ENCODE measurements around the gene RBBP7.

RBBP7 gene

DNA sequence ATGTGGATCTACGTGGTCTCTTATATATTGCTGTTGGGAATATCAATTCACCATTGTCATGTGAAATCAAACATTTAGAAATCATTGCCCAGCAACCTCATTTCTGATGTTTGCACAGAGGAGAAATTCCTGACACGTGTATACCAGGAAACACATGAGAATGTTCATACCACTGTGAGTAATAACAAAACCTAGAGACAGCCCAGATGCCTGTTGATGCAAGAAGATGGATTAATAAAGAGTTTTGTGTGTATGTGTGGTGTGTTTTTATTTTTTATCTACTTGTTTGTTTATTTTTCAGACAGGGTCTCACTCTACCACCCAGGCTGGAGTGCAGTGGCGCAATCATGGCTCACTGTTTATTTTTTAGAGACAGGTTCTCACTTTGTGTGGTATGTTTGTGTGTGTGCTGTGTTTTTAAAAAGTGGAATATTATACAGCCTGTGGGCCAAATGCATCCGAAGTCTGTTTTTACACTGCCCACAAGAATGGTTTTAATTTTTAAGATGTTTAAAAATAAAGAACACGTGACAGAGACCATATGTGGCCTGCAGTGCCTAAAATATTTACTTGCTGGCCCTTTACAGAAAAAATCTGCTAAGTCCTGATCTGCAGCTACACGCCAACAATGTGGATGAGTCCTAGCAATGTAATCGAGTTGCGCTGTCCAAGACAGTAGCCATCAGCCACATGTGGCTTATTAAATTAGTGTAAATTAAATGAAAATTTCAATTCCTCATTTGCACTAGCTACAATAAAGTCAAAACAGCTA, 44.7 kb downstream of the RBBP7 start:
- no peak for DNase-seq

DNA sequence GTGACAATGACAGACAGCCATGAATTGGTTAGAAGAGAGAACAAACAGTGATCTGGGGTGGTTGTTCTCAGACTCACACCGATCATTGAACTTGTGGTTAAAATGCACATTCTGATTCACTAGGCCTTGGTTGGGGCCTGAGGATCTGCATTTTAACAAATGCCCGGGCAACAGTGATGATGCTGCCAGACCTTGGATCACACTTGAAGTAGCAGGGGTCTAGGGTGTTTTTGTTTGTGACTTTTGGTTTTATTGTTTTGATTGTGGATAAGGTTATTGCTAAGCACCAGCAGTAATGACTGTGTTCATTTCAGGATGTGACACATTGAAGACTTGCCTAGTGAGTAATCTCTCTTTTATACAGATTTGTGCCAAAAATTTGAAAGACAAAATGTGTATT, 47.4 kb downstream of the RBBP7 start:
- no peak for DNase-seq

DNA sequence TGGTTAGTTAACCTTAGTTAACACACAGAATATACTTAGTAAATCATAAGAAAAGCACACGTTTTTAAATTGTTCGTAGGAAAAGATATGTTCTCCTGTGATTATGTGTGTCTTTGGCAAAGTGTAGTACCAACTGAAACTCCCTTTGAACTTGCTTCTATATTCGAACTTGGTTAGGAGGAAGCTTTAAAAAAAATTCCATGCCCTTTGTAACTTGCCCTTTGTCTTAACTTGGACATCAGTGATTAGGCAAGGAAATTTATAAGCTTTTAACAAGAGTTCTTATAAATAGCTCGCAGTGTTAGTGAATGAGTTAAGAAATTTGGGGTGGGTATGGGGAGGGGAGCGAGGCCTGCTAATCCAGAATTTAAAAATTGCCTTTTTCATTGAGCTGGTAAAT, 50.5 kb downstream of the RBBP7 start:
- DNase-seq: no peak

DNA sequence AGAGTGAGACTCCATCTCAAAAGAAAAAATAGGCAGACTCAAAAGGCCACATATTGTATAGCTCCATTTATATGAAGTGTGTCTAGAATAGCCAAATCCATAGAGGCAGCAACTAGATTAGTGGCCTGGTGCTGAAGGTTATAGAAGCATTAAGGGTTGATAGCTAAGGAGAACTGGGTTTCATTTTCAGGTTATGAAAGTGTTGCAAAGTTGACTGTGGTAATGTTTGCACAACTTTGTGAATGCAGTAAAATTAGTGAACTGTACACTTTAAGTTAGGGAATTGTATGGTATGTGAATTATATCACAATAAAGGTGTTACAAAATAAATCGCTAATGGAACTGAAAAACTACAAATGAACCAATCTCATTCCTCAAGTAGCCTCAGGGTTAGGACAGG, 55.6 kb downstream of the RBBP7 start:
- no peak for DNase-seq

DNA sequence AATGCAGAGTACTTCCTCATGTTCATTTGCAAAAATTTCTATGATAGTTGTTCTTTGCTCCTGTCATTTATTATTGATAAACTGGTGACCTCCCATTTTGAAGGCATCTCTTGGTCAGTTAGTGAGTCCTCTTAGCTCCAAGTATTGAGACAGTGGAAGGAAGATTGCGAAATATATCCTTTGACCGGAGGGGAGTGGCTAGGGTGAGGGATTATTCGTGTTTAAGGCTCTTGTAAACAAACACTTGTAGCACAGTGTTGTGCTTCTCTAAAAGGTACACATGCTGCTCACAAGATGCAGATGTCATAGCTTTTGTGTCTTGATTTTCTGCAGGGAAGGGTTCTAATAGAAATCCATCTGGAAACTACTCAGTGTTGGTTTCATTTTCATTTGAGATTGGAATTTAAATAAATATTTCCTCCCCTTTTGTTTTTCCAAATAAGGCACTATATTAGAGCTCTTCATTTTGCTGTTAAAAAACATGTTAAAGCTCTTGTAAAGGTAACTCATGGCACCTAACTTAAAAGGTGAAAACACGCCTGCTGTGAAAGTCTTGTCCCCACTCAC, 62.1 kb downstream of the RBBP7 start:
- DNase-seq: no peak

DNA sequence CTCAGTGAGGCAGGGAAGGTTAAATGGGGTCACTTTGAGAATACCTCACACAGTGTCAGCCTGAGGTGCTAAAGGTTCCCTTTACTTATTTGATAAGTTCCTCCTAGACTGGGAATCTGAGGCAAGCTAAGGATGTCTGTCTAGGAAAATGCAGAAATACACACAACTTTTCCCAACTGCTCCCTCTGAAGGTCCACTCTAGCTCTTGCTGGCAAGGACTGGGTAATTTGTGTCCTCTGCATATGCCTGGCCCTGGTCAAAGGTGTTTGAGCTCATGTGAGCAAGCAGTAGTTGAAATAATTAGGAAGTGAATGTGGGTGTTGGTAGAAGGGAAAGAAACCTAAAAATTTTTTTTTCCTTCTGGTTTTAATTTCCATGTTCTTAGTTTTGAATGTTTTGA, 62.6 kb downstream of the RBBP7 start:
- no peak for DNase-seq

DNA sequence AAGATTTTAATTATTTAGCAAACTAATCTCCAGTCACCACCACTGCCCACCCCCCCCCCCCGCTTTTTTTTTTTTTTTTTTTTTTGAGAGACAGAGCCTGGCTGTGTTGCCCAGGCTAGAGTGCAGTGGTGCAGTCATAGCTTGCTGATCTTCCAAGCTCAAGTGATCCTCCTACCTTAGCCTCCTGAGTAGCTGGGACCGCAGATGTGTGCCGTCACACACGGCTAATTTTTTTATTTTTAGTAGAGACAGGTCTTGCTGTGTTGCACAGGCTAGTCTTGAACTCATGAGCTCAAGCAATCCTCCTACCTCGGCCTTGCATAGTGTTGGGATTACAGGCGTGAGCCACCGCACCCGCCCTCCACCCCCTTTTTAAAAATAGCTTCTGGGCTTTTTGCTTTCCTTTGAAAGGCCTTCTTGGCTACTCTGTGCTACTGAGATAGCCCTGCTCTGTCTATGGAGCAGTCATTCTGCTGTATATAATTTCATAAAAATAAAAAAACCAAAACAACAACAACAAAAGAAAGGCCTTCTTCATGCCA, 65.2 kb downstream of the RBBP7 start:
- DNase-seq: no peak

DNA sequence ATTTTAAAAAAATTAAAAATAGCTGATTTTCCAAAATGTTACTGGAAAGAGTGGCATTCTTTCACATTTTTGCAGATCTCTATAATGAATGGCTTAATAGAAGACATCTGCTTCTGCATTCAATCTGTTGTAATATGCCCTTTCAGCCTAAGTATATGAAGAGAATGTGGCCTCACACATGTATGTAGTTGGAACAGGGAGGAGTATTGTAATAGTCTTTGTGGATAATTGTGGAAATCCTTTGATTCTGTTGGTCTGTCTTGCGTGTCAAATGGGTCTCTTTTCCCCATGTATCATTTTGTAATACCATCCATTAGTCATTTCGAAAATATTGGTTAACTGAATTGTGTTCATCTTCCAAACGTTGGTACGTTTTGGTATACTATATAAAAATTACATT, 72.3 kb downstream of the RBBP7 start:
- DNase-seq: no peak

DNA sequence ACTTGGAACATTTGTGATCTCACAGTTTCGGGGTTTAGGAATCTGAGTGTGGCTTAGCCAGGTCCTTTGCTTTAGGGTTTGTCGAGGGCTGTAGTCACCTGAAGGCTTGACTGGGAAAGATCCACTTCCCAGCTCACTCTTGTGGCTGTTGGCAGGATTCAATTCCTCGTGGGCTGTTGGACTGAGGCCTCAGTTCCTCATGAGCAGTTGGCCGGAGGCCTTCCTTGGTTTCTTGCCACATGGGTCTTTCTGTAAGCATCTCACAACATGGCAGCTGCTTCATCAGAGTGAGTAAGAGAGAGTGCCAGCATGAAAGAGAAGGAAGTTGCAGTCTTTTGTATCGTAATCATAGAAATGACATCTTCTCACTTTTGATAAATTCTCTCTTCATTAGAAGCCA, 72.8 kb downstream of the RBBP7 start:
- no peak for DNase-seq

DNA sequence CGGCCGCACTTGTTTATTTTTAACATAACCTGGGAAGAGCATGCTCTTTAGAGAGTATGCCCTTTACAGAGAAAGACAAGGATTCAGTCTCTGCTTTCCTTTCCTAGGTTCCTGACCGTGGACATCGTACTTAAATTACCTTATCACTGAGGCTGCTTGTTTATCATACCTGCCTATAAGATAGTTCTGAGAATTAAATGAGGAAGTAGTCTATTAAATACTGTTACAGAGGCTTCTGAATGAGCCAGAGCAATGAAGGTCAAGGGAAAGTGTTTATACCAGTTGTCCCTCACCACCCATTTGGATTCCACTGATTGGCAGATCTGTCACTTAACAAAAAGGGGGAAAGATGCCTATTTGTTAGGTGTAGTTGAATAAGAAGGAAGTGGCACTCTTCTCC, 73.9 kb downstream of the RBBP7 start:
- DNase-seq: no peak

All from stimulated activated CD4-positive, alpha-beta T cell treated with anti-CD3 and anti-CD28 coated beads, Interleukin-4, amount 100 ng/mL, for 4 hours (primary cell).